GM19372 (cell line): ENCODE measurements around the gene RPH3AL.
"Not testable (repeated sequence)": the region's sequence is repeated elsewhere in the genome, so short reads cannot be mapped to it uniquely, and the experiment has no call there.

ENCODE experiments used
- ATAC-seq: cut with Tn5 transposase; IDR thresholded peaks from one replicate; pipeline ENCODE4 v1.9.1; 2021; ENCODE audit warnings: mild to moderate bottlenecking, low read depth, moderate library complexity; ENCODE audit not compliant: unreplicated experiment

Gene RPH3AL

GRCh38 chr17:322006-322780, 30.4 kb downstream of the RPH3AL start:
- no peak for ATAC-seq

DNA sequence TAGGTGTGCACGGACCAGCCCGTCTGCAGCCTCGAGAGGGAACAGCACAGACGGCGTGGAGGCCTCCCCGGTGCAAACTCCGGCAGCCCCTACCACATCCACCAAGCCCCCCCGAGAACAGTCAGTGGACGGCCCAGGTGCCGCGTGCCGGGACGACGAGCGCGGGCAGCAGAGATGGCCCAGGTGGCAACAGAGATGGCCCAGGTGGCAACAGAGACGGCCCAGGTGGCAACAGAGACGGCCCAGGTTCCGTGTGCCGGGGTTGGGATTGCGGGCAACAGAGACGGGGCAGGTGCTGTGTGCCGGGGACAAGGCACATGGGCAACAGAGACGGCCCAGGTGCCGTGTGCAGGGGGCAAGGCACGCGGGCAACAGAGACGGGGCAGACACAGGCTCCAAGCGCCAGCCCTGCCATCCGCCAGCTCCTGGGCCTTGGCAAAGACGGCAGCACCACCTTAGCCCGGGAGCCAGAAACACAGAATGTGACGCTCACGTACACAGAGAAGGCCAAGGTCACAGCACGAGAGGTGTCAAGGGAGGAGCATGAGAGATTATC, 31.1 kb downstream of the RPH3AL start:
- ATAC-seq, result no peak

DNA sequence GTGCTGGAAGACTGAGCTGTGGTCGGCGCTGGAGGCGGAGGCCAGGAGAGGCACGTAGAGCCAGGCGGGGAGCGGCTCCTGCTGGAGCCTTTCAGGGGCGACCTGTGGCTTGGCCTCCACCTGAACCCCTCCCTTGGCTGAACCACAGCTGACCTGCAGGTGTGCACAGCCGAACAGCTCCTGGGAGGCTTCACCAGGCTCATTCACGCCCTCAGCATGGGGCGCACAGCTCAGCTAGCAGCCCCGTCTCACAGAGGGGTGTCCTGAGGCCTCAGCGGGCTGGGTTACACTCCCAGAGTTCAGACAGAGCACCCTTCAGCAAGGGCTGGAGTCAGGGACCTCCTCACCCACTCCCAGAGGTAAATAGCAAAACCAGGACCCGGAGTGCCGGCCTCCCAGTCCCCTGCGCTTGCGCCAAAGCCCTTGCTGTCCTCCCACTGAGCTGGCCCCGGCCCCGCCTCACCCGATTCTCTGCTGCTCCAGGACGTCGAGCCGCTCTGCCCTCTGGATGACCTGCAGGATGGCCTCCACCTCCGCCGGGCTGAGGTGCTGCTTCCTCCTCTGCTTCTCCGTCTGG, 31.7 kb downstream of the RPH3AL start:
- ATAC-seq, result no peak

- ATAC-seq, result no peak
These were observed 32.5 kb downstream of the RPH3AL start for GRCh38 chr17:320139-320538.

DNA sequence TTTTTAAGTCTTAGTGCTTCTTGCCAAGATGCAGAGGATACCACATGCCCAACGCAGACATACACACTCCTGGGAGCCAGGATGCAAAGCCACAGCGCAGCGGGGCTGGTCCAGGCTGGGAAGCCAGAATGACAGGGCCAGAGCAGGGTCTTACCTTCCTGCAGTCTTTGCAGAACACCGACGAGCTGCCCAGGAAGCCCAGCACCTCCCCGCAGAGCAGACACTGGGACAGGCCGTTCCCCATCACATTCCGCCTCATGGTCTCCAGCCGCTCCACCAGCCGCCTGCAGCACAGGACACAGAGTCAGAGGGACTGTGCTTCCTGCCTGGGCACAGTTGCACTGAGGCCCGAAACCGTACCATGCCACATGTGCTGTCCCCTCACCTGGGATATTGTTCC, 33.3 kb downstream of the RPH3AL start:
- ATAC-seq, result no peak

DNA sequence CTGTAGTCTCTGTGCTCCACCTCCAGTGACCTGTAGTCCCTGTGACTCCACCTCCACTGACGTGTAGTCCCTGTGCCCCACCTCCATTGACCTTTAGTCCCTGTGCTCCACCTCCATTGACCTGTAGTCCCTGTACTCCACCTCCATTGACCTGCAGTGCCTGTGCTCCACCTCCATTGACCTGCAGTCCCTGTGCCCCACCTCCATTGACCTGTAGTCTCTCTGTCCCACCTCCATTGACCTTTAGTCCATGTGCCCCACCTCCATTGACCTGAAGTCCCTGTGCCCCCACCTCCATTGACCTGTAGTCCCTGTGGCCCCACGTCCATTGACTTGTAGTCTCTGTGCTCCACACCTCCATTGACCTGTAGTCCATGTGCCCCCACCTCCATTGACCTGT, 35.5 kb downstream of the RPH3AL start:
- ATAC-seq, result not testable (repeated sequence)

- not testable (repeated sequence) for ATAC-seq
These were observed 37.2 kb downstream of the RPH3AL start for GRCh38 chr17:315399-315798.

DNA sequence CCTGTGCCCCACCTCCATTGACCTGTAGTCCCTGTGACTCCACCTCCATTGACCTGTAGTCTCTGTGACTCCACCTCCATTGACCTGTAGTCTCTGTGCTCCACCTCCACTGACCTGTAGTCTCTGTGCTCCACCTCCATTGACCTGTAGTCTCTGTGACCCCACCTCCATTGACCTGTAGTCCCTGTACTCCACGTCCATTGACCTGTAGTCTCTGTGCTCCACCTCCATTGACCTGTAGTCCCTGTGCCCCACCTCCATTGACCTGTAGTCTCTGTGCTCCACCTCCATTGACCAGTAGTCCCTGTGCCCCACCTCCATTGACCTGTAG, 38.0 kb downstream of the RPH3AL start:
- not testable (repeated sequence) for ATAC-seq

- no peak for ATAC-seq
These were observed 38.5 kb downstream of the RPH3AL start for GRCh38 chr17:313911-314613.

DNA sequence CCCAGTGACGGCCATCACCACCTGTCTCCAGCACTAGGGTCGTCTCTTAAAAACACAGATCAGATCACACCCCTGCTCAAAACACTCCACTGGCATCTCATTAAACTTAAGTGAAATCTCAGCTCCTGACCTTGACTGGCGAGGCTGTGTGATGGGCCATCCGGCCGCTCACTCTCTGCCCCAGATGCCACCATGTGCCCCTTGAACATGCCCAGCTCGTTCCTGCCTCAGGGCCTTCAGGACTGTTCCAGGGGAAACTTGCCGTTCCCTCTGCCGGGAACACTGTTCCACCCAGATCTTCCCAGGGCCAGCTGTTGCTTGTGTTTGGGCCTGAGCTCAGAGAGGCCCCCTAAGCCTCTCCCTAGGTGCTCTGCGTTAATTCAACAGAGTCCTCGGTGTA, 39.4 kb downstream of the RPH3AL start:
- ATAC-seq, result no peak

GRCh38 chr17:312476-313148, 40.0 kb downstream of the RPH3AL start:
- ATAC-seq, result no peak

GRCh38 chr17:311119-311782, 41.4 kb downstream of the RPH3AL start:
- ATAC-seq, result no peak

DNA sequence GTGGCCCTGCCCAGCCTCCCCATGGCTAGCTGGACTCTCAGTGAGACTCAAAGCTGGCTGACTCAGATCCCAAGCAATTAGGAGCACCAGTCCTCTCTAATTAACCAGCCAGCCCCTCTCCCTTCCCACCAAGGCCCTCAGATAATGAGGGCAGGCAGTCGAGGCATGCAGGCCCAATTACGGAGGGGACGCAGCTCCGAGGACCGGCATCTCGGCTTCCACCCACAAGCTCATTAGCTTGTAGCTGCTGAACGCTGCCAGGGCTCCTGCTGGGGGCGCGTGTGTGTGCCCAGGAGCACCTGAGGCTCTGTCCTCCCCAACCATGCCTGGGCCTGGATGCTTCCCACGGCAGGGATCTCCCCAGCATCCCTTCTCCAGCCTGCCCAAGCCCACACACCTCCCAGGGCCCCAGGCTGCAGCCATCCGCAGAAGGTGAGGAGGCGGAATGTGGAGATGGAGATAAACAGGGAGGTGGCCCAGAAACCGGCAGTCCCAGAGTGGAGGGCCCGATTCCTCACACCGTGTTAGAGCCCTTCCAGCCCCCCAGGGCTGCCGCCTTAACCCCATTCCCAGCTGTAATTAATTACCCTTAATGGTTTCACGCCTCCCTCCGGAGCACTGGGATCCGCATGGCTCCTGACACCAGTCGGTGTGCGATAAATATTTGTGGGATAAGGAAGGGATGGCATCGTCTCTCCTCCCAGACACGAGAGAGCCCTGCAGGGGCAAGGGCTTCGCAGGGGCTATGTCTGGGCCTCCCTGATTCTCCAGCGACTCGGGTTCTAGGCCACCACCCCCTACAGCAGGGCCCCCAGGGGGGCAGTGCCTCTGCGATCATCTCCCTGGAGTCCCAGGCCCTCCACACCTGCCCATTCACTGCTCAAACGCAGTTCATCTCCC, 42.2 kb downstream of the RPH3AL start:
- ATAC-seq, result no peak

DNA sequence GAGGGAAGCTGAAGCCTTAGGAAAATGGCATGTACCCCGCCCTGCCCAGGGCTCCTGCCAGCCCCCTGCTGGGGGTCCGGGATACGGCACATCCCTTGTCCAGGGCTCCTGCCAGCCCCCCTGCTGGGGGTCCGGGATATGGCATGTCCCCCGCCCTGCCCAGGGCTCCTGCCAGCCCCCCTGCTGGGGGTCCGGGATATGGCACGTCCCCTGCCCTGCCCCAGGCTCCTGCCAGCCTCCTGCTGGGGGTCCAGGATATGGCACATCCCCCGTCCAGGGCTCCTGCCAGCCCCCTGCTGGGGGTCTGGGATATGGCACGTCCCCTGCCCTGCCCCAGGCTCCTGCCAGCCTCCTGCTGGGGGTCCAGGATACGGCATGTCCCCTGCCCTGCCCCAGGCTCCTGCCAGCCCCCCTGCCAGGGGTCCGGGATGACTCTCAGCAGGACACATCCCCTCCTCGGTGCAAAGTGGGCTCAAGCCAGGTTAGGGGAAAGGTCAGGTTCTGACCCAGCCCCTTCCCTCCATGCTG, 43.2 kb downstream of the RPH3AL start:
- no peak for ATAC-seq

DNA sequence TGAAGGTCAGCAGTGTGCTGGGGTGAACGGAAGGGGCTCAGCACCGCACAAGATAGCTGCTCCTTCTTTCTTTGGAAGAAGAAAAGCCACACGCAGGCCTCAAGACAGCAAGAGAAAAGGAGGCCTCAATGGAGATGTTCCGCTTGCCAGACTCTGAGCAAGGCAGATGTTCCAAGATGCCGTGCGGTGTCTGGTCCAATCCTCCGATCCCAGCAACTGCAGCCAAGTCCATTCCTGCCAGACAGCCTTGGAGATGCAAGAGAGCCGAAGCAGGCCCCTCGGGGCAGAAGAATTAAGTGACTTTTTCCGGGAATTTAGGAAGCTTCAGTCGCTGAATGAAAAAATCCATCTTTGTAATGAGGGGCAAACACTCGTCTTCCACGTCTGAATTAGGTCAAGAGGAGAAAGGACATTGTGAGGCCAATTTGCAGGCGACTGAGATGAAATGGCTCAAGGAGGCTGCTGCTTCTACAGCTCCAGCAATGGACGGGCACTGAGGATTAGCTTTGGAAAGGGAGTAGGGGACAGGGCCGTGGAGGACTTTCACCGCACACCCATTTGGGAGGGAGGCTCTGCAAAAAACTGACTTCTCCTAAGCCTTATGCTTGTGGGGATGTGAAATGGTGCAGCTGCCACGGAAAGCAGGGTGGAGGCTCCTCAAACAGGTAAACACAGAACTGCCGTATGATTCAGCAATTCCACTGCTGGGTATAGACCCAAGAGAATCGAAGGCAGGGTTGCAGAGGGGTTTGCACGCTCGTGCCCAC, 44.7 kb downstream of the RPH3AL start:
- no peak for ATAC-seq

GRCh38 chr17:307295-307691, 45.3 kb downstream of the RPH3AL start:
- no peak for ATAC-seq

DNA sequence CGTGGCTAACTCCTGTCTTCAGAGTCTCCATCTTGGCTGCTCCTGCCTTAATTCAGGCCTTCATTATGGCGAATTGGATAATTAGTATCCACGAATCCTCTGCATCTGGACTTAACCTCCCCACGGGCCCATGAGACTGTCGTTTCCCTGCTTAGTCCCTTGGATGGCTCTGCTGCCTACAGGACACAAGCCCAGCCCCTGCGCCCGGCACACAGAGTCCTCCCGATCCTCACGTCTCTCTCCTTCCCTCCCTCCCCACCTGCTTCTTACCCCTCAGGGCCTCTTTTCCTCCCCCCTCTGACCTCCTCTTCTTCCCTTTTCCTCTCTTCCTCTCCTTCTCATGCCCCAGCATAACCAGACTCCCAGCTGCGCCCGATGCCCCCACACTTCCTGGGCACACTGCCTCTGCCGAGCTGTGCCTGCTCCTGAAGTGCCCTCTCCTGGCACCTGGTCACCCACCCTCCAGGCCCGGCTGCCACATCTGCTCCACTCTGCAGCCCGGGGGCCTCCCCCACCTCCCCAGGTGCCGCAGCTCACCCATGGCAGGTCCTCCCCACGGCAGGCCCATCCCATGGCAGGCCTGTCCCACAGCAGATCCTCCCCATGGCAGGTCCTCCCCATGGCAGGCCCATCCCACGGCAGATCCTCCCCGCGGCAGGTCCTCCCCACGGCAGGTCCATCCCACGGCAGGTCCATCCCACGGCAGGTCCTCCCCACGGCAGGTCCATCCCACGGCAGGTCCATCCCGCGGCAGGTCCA, 45.9 kb downstream of the RPH3AL start:
- no peak for ATAC-seq

- no peak for ATAC-seq
These were observed 46.5 kb downstream of the RPH3AL start for GRCh38 chr17:306116-306515.
